ENCODE data around the gene ZBTB20.

- TF ChIP-seq, protein P1, sequence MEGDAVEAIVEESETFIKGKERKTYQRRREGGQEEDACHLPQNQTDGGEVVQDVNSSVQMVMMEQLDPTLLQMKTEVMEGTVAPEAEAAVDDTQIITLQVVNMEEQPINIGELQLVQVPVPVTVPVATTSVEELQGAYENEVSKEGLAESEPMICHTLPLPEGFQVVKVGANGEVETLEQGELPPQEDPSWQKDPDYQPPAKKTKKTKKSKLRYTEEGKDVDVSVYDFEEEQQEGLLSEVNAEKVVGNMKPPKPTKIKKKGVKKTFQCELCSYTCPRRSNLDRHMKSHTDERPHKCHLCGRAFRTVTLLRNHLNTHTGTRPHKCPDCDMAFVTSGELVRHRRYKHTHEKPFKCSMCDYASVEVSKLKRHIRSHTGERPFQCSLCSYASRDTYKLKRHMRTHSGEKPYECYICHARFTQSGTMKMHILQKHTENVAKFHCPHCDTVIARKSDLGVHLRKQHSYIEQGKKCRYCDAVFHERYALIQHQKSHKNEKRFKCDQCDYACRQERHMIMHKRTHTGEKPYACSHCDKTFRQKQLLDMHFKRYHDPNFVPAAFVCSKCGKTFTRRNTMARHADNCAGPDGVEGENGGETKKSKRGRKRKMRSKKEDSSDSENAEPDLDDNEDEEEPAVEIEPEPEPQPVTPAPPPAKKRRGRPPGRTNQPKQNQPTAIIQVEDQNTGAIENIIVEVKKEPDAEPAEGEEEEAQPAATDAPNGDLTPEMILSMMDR (conservative IDR thresholded peaks at IDR 0.05): no peak
- no peak for TF ChIP-seq EZH2 (IDR thresholded peaks at IDR 0.05; ENCODE audit: low read depth)
Observed at GRCh38 chr3:114384558-114384903, 762.6 kb downstream of the ZBTB20 start.

All from PC-9 (cell line).